Endodermal cell (in vitro differentiated cells): Measurements from ENCODE around the gene MAPK8IP2. TPM values are rescaled to one million over a fixed set of nuclear protein-coding genes. Genes with fewer than 3 reads are reported as not detected.
"Not testable (repeated sequence)": the region's sequence is repeated elsewhere in the genome, so short reads cannot be mapped to it uniquely, and the experiment has no call there.

Experiments
- DNase-seq: peaks from one replicate; pipeline ENCODE4 v3.0.0-alpha.2; 2017
- H3K27ac ChIP-seq: 2 replicates; pipeline ENCODE4 v1.5.1; 2013; ENCODE audit warnings: mild to moderate bottlenecking, low read depth, low read length, moderate library complexity
- H3K27me3 ChIP-seq: 2 replicates; pipeline ENCODE4 v1.6.1; 2013; ENCODE audit warnings: mild to moderate bottlenecking, low read length, moderate library complexity; ENCODE audit not compliant: insufficient read depth, control insufficient read depth, poor library complexity, severe bottlenecking
- H3K36me3 ChIP-seq: 2 replicates; pipeline ENCODE4 v1.7.0; 2013; ENCODE audit warnings: mild to moderate bottlenecking, low read length, moderate library complexity; ENCODE audit not compliant: control insufficient read depth, insufficient read depth
- H3K4me1 ChIP-seq: one replicate; pipeline ENCODE4 v1.7.0; 2013; ENCODE audit warnings: low read length; ENCODE audit not compliant: control insufficient read depth, insufficient read depth
- H3K4me3 ChIP-seq: 2 replicates; pipeline ENCODE4 v1.5.1; 2013; ENCODE audit warnings: mild to moderate bottlenecking, low read length, moderate library complexity
- H3K9ac ChIP-seq: 2 replicates; pipeline ENCODE4 v1.6.1; 2013; ENCODE audit warnings: mild to moderate bottlenecking, low read length, moderate library complexity; ENCODE audit not compliant: poor library complexity, severe bottlenecking; ENCODE audit errors: extremely low read depth
- H3K9me3 ChIP-seq: 2 replicates; pipeline ENCODE4 v1.6.1; 2013; ENCODE audit warnings: mild to moderate bottlenecking, low read length, moderate library complexity; ENCODE audit not compliant: control insufficient read depth
- H3K27ac Mint-ChIP-seq: 2 replicates; pipeline ENCODE4 v1.8.0; 2020; ENCODE audit warnings: mixed read lengths
- H3K27me3 Mint-ChIP-seq: 2 replicates; pipeline ENCODE4 v1.8.0; 2021; ENCODE audit warnings: mild to moderate bottlenecking, mixed read lengths; ENCODE audit not compliant: insufficient read depth
- H3K36me3 Mint-ChIP-seq: 2 replicates; pipeline ENCODE4 v1.8.0; 2020; ENCODE audit warnings: low read depth, mixed read lengths
- H3K4me1 Mint-ChIP-seq: 2 replicates; pipeline ENCODE4 v1.8.0; 2020; ENCODE audit warnings: mixed read lengths
- H3K4me3 Mint-ChIP-seq: 2 replicates; pipeline ENCODE4 v1.8.0; 2020; ENCODE audit warnings: mild to moderate bottlenecking, moderate library complexity, mixed read lengths
- H3K9me3 Mint-ChIP-seq: 2 replicates; pipeline ENCODE4 v1.8.0; 2020; ENCODE audit warnings: mild to moderate bottlenecking, mixed read lengths
- WGBS, 2 experiments: methylation state at CpG; one replicate each; pipeline versions ENCODE4 v1.1.5 to v1.1.7; 2013; ENCODE audit warnings: missing lambda C conversion rate in 2 of 2, mixed read lengths in 1 of 2; ENCODE audit not compliant: insufficient coverage in 1 of 2, insufficient read length in 1 of 2; 5-methylcytosine and 5-hydroxymethylcytosine counted together
- total RNA-seq, 2 donors: library from RNA; stranded (reverse); fragmentation: NEBNext Ultra II Directional in 1 of 2; extraction: Animal tissue kit (Norgen Biotek cat#: 25700) in 1 of 2; gene quantifications; 2 replicates in 1 of 2; 3 replicates in 1 of 2; pipeline ENCODE4 v1.2.1, GENCODE V29; 2021
- TF ChIP-seq, protein P1 (sequence below): fragments of 200-600 bp; sonication (generic); conservative IDR thresholded peaks from 2 replicates; pipeline ENCODE4 v1.5.0; 2021; ENCODE audit warnings: antibody characterized with exemption, mild to moderate bottlenecking

The MAPK8IP2 gene
- total RNA-seq, 2 donors from 2014 or later: 1.2 to 1.4 TPM

- Mint-ChIP-seq H3K4me3 (no peak overlapping the region), H3K4me1 (no peaks in the 10 kb centered on the region), H3K36me3 (no peaks in the 10 kb centered on the region), H3K9me3 (peaks cover 26% of the 10 kb centered on the region), H3K27ac (no peak overlapping the region), H3K27me3 (peaks cover 66% of the 10 kb centered on the region)
- no peaks in the 10 kb centered on the region for H3K27me3 ChIP-seq
- no peaks in the 10 kb centered on the region for H3K9me3 ChIP-seq
- no peak for DNase-seq
- TF ChIP-seq, protein P1, sequence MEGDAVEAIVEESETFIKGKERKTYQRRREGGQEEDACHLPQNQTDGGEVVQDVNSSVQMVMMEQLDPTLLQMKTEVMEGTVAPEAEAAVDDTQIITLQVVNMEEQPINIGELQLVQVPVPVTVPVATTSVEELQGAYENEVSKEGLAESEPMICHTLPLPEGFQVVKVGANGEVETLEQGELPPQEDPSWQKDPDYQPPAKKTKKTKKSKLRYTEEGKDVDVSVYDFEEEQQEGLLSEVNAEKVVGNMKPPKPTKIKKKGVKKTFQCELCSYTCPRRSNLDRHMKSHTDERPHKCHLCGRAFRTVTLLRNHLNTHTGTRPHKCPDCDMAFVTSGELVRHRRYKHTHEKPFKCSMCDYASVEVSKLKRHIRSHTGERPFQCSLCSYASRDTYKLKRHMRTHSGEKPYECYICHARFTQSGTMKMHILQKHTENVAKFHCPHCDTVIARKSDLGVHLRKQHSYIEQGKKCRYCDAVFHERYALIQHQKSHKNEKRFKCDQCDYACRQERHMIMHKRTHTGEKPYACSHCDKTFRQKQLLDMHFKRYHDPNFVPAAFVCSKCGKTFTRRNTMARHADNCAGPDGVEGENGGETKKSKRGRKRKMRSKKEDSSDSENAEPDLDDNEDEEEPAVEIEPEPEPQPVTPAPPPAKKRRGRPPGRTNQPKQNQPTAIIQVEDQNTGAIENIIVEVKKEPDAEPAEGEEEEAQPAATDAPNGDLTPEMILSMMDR: no peak
- H3K36me3 ChIP-seq: no peaks in the 10 kb centered on the region
- no peak overlapping the region for H3K4me3 ChIP-seq
- 93 to 94% methylated on average over 4 of the region's 4 CpGs for WGBS, 2 experiments
- no peaks in the 10 kb centered on the region for H3K4me1 ChIP-seq
- H3K9ac ChIP-seq: no peak overlapping the region
- no peak overlapping the region for H3K27ac ChIP-seq
Measured at GRCh38 chr22:50657925-50658324, 57.3 kb downstream of the MAPK8IP2 start.

DNA sequence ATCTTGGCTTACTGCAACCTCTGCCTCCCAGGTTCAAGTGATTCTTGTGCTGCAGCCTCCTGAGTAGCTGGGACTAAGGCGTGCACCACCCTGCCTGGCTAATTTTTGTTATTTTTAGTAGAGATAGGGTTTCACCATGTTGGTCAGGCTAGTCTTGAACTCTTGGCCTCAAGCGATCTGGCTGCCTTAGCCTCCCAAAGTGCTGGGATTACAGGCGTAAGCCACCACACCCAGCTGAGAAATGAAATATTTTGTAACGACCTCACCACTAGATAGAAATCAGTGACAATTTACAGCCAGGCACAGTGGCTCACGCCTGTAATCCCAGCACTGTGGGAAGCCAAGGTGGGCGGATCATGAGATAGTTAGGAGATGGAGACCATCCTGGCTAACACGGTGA lies 59.1 kb downstream of the MAPK8IP2 start:
- peaks cover 64% of the 10 kb centered on the region for H3K27me3 Mint-ChIP-seq
- H3K4me1 Mint-ChIP-seq, H3K9ac ChIP-seq: not testable (repeated sequence)

GRCh38 chr22:50660306-50660705 lies 59.7 kb downstream of the MAPK8IP2 start:
- H3K36me3 ChIP-seq: no peaks in the 10 kb centered on the region
- H3K27ac Mint-ChIP-seq: no peak overlapping the region

More for the DNA sequence above, 59.1 kb downstream of the MAPK8IP2 start:
- not testable (repeated sequence) for H3K27ac ChIP-seq, H3K4me3 Mint-ChIP-seq, H3K27me3 ChIP-seq, H3K27ac Mint-ChIP-seq, H3K4me3 ChIP-seq, H3K9me3 ChIP-seq, H3K36me3 ChIP-seq, DNase-seq, H3K4me1 ChIP-seq, H3K36me3 Mint-ChIP-seq
- peaks cover 14% of the 10 kb centered on the region for H3K9me3 Mint-ChIP-seq
- WGBS, 2 experiments: 89 to 90% methylated on average over 5 to 7 of the region's 7 CpGs

More at GRCh38 chr22:50660306-50660705, 59.7 kb downstream of the MAPK8IP2 start:
- H3K9ac ChIP-seq: no peak overlapping the region
- H3K27ac ChIP-seq: no peak overlapping the region
- Mint-ChIP-seq H3K4me1 (no peaks in the 10 kb centered on the region), H3K9me3 (peaks cover 13% of the 10 kb centered on the region), H3K4me3 (no peak overlapping the region), H3K27me3 (peaks cover 62% of the 10 kb centered on the region), H3K36me3 (no peaks in the 10 kb centered on the region)
- no peaks in the 10 kb centered on the region for H3K27me3 ChIP-seq
- H3K9me3 ChIP-seq: no peaks in the 10 kb centered on the region
- H3K4me3 ChIP-seq: no peak overlapping the region
- no peak for DNase-seq
- TF ChIP-seq, protein P1: no peak
- no peaks in the 10 kb centered on the region for H3K4me1 ChIP-seq

Other genes with a start within 250 kb of the MAPK8IP2 start
- 10 to 100 TPM; 89.9 to 90.1 TPM for gene SBF1, start 125.8 kb upstream of the MAPK8IP2 start, total RNA-seq
- gene ADM2, start 119.2 kb upstream of the MAPK8IP2 start, total RNA-seq: 1 to 10 TPM; 4.0 to 4.2 TPM
- gene MIOX, start 113.9 kb upstream of the MAPK8IP2 start, total RNA-seq: not detected
- 10 to 100 TPM; 58.8 to 65.2 TPM for gene LMF2, start 93.1 kb upstream of the MAPK8IP2 start, total RNA-seq
- 10 to 100 TPM; 63.3 to 73.1 TPM for gene NCAPH2, start 92.6 kb upstream of the MAPK8IP2 start, total RNA-seq
- 1 to 10 TPM in 1 of 2 donors, under 1 TPM in 1; 0.89 to 2.3 TPM for gene SCO2, start 75.2 kb upstream of the MAPK8IP2 start, total RNA-seq
- 1 to 10 TPM; 1.2 to 2.1 TPM for gene TYMP, start 70.8 kb upstream of the MAPK8IP2 start, total RNA-seq
- gene KLHDC7B, start 54.9 kb upstream of the MAPK8IP2 start, total RNA-seq: not detected
- gene SYCE3, start 37.9 kb upstream of the MAPK8IP2 start, total RNA-seq: under 1 TPM; 0.70 to 0.91 TPM
- 100 to 1,000 TPM in 1 of 2 donors, 10 to 100 TPM in 1; 83.5 to 105 TPM for gene CPT1B, start 22.4 kb upstream of the MAPK8IP2 start, total RNA-seq
- gene CHKB, start 17.9 kb upstream of the MAPK8IP2 start, total RNA-seq: 100 to 1,000 TPM; 108 TPM
- 10 to 100 TPM; 28.6 to 30.6 TPM for gene ARSA, start 27.4 kb downstream of the MAPK8IP2 start, total RNA-seq
- 10 to 100 TPM in 1 of 2 donors, 1 to 10 TPM in 1; 9.4 to 11.1 TPM for gene SHANK3, start 72.0 kb downstream of the MAPK8IP2 start, total RNA-seq
- under 1 TPM in 1 of 2 donors, not detected in 1; 0.18 TPM for gene ACR, start 137.4 kb downstream of the MAPK8IP2 start, total RNA-seq
- 10 to 100 TPM; 35.4 to 35.5 TPM for gene RABL2B, start 182.8 kb downstream of the MAPK8IP2 start, total RNA-seq